ENCODE results near the gene AKR1E2. TPM values are rescaled to one million over a fixed set of nuclear protein-coding genes. Genes with fewer than 3 reads are reported as not detected.

The AKR1E2 gene
- total and polyA plus RNA-seq, 10 of the 15 experiments (the other 5 are each of a cell fraction or from before 2014, with no cell fraction given): not detected

GRCh38 chr10:4831091-4831490 lies 5.1 kb downstream of the AKR1E2 start:
- no TSS peak for BruUV-seq (replicated peaks)
- no peak for ATAC-seq
- no peaks in the 10 kb centered on the region for H4K20me1 ChIP-seq (ENCODE audit: control insufficient read depth, insufficient read depth)
- no peak overlapping the region for H2AFZ ChIP-seq (ENCODE audit: control insufficient read depth, low read depth, low read length)
- POLR2A ChIA-PET: no interaction called here
- FAIRE-seq: no peak
- RAD21 ChIA-PET (ENCODE audit: unreplicated experiment): no interaction called here
- DNase-seq (ENCODE audit: low read depth, low spot score): no peak
- no peak overlapping the region for H3K4me2 ChIP-seq (ENCODE audit: control insufficient read depth, insufficient read depth)
- whole genome bisulfite sequencing (ENCODE audit: insufficient coverage, insufficient replicate concordance, low lambda C conversion rate, missing lambda C conversion rate): 44% methylated on average over 5 of the region's 5 CpGs
- H3K9me3 ChIP-seq (replicated peaks; ENCODE audit: control insufficient read depth, insufficient read depth, low read length): no peaks in the 10 kb centered on the region; the same call in 2 of the 3 replicates
- no peak overlapping the region for H3K9ac ChIP-seq (ENCODE audit: control insufficient read depth, insufficient read depth, low read length)
- no peak overlapping the region for H3K4me3 ChIP-seq
- SMC1A ChIA-PET (ENCODE audit: uncharacterized antibody, unreplicated experiment): interaction anchor here (0.9 kb wide), 1 partner anchor 20 kb away, joined by 3 read pairs; no protein-coding TSS in a partner anchor
- H3K79me2 ChIP-seq (ENCODE audit: control insufficient read depth, insufficient read depth, low read length): no peaks in the 10 kb centered on the region
- H3K27me3 ChIP-seq (replicated peaks in 1 of 2; ENCODE audit: control insufficient read depth in 2 of 2, insufficient read depth in 2 of 2, low read length in 1 of 2): peaks cover 0 to 3% of the 10 kb centered on the region in 2 experiments; a peak in 3 of 4 replicates
- no peaks in the 10 kb centered on the region for H3K4me1 ChIP-seq (ENCODE audit: control insufficient read depth, insufficient read depth, low read length)
- in situ Hi-C loops (cut with MboI): no loop called here
- CTCF ChIA-PET: interaction anchor here (1.4 to 3.9 kb wide), 2 partner anchors 16 to 19 kb away, joined by 4 to 20 read pairs; no protein-coding TSS in a partner anchor
- H3K36me3 ChIP-seq (ENCODE audit: control insufficient read depth in 2 of 2, insufficient read depth in 2 of 2, low read length in 1 of 2): no peaks in the 10 kb centered on the region
- no peak overlapping the region for H3K27ac ChIP-seq (ENCODE audit: control insufficient read depth, insufficient read depth)
- intact Hi-C loops (cut with micrococcal nuclease; ENCODE audit: unreplicated experiment): no loop called here
- TF ChIP-seq RFX5 (IDR thresholded peaks at IDR 0.05; ENCODE audit: low read depth, low read length): no peak
- no peak for TF ChIP-seq NFYB (IDR thresholded peaks at IDR 0.05; ENCODE audit: insufficient read depth, low read depth, low read length)
- TF ChIP-seq SKIL (IDR thresholded peaks at IDR 0.05; ENCODE audit: low read depth, poor library complexity, severe bottlenecking): no peak
- no peak for TF ChIP-seq JUNB (IDR thresholded peaks at IDR 0.05)
- no peak for TF ChIP-seq CUX1 (IDR thresholded peaks at IDR 0.05; ENCODE audit: insufficient replicate concordance, low read depth, low read length)
- TF ChIP-seq HCFC1 (IDR thresholded peaks at IDR 0.05; ENCODE audit: low read length): no peak
- no peak for TF ChIP-seq HDAC2 (IDR thresholded peaks at IDR 0.05)
- no peak for TF ChIP-seq EGR1 (IDR thresholded peaks at IDR 0.05; ENCODE audit: borderline replicate concordance in 1 of 2, low read depth in 2 of 2, low read length in 2 of 2)
- no peak for TF ChIP-seq REST (IDR thresholded peaks at IDR 0.05; ENCODE audit: low read depth, low read length)
- TF ChIP-seq PBX3 (IDR thresholded peaks at IDR 0.05; ENCODE audit: insufficient replicate concordance, low read depth, low read length): no peak
- no peak for TF ChIP-seq CREM (IDR thresholded peaks at IDR 0.05; ENCODE audit: low read depth)
- TF ChIP-seq BACH1 (IDR thresholded peaks at IDR 0.05; ENCODE audit: borderline replicate concordance): no peak

Data from GM12878 (cell line).